H1 (cell line): Measurements from ENCODE around the gene BRPF3. TPM values are rescaled to one million over a fixed set of nuclear protein-coding genes. Genes with fewer than 3 reads are reported as not detected.

Experiments used
- CTCF ChIA-PET: fragments of 300-600 bp; sonication (Branson Sonifier 250); formaldehyde crosslinking; loops from one replicate; lab custom pipeline; 2021; ENCODE audit not compliant: partially characterized antibody; lab: Charles Lee
- POLR2A ChIA-PET: fragments of 300-600 bp; sonication (Branson Sonifier 250); formaldehyde crosslinking; loops from one replicate; lab custom pipeline; 2021; ENCODE audit warnings: inconsistent platforms; ENCODE audit not compliant: partially characterized antibody; lab: Charles Lee
- DNase-seq, 2 experiments: peaks; one replicate each; pipeline versions ENCODE4 v3.0.0 to v3.0.0-alpha.2; 2010 to 2022; ENCODE audit warnings: low spot score in 2 of 2, low read depth in 1 of 2, mixed read lengths in 1 of 2
- FAIRE-seq: peaks from 2 replicates; lab custom pipeline; 2011; peaks lifted over from hg19 to GRCh38; lab: Jason Lieb, UNC
- H2AFZ ChIP-seq: 2 replicates; pipeline ENCODE4 v1.8.1; 2012; ENCODE audit warnings: low read length, inconsistent platforms
- H2AK5ac ChIP-seq: 2 replicates; pipeline ENCODE4 v1.6.1; 2013; ENCODE audit warnings: low read depth, low read length
- H2BK120ac ChIP-seq: replicated peaks from 2 replicates; pipeline ENCODE3; 2013; ENCODE audit warnings: low read depth, low read length, inconsistent platforms
- H2BK12ac ChIP-seq: 2 replicates; pipeline ENCODE4 v1.6.1; 2013; ENCODE audit warnings: low read depth, low read length
- H2BK15ac ChIP-seq: 2 replicates; pipeline ENCODE4 v1.6.1; 2013; ENCODE audit warnings: low read length
- H2BK20ac ChIP-seq: 2 replicates; pipeline ENCODE4 v1.6.1; 2013; ENCODE audit warnings: low read length
- H2BK5ac ChIP-seq: 2 replicates; pipeline ENCODE4 v1.6.1; 2013; ENCODE audit warnings: low read depth, low read length
- H3K14ac ChIP-seq: 2 replicates; pipeline ENCODE4 v1.6.1; 2013; ENCODE audit warnings: inconsistent platforms; ENCODE audit not compliant: insufficient read length
- H3K18ac ChIP-seq: 2 replicates; pipeline ENCODE4 v1.6.1; 2013; ENCODE audit warnings: low read length; ENCODE audit errors: extremely low read depth
- H3K23ac ChIP-seq: 2 replicates; pipeline ENCODE4 v1.6.1; 2013; ENCODE audit warnings: inconsistent platforms; ENCODE audit not compliant: insufficient read length
- H3K23me2 ChIP-seq: 2 replicates; pipeline ENCODE4 v1.6.1; 2013; ENCODE audit warnings: low read depth, low read length
- H3K27ac ChIP-seq: 2 replicates; pipeline ENCODE4 v1.6.1; 2011; ENCODE audit warnings: low read depth, low read length, inconsistent platforms
- H3K27me3 ChIP-seq, 4 experiments: replicated peaks in 1 of 4; 1 replicate in 1 of 4; 2 replicates in 3 of 4; pipeline versions ENCODE4 v1.6.1 to v1.8.1; 2011 to 2013; ENCODE audit warnings: low read length in 3 of 4, mild to moderate bottlenecking in 3 of 4, inconsistent platforms in 2 of 4, mixed read lengths in 2 of 4, moderate library complexity in 1 of 4; ENCODE audit not compliant: control insufficient read depth in 3 of 4, insufficient read depth in 3 of 4; ENCODE audit errors: extremely low read depth in 1 of 4
- H3K36me3 ChIP-seq, 4 experiments: 2 replicates each; pipeline versions ENCODE4 v1.6.1 to v1.8.1; 2011 to 2013; ENCODE audit warnings: mild to moderate bottlenecking in 4 of 4, low read length in 3 of 4, moderate library complexity in 2 of 4, control low read depth in 1 of 4, inconsistent platforms in 1 of 4; ENCODE audit not compliant: insufficient read depth in 4 of 4, control insufficient read depth in 2 of 4
- H3K4ac ChIP-seq: replicated peaks from 2 replicates; pipeline ENCODE3; 2013; ENCODE audit warnings: low read length, low read depth, mixed read lengths, inconsistent platforms; ENCODE audit not compliant: insufficient read length
- H3K4me1 ChIP-seq, 4 experiments: replicated peaks in 1 of 4; 1 replicate in 1 of 4; 2 replicates in 3 of 4; pipeline versions ENCODE4 v1.6.1 to v1.8.1; 2011 to 2013; ENCODE audit warnings: low read length in 3 of 4, inconsistent platforms in 2 of 4, mixed read lengths in 1 of 4; ENCODE audit not compliant: insufficient read depth in 4 of 4, control insufficient read depth in 3 of 4
- H3K4me2 ChIP-seq, 2 experiments: 2 replicates each; pipeline versions ENCODE4 v1.6.1 to v1.8.1; 2011 to 2013; ENCODE audit warnings: low read depth in 2 of 2, low read length in 2 of 2, control low read depth in 1 of 2, inconsistent platforms in 1 of 2, mild to moderate bottlenecking in 1 of 2; ENCODE audit not compliant: insufficient read depth in 1 of 2
- H3K4me3 ChIP-seq, 4 experiments: fragments of 200-600, 300-600 bp in 1 of 4; sonication (generic), shearing (Covaris generic), sonication (Bioruptor Twin) in 1 of 4; 2 replicates each; pipeline versions ENCODE4 v1.5.1 to v1.8.1; 2011 to 2016; ENCODE audit warnings: low read length in 4 of 4, low read depth in 3 of 4, control low read depth in 2 of 4, inconsistent platforms in 2 of 4, mild to moderate bottlenecking in 2 of 4, mixed read lengths in 1 of 4, moderate library complexity in 1 of 4; ENCODE audit not compliant: insufficient read depth in 2 of 4; ENCODE audit errors: extremely low read depth in 1 of 4
- H3K56ac ChIP-seq: replicated peaks from 2 replicates; pipeline ENCODE3; 2013; ENCODE audit warnings: low read depth, mild to moderate bottlenecking, mixed read lengths, low read length, inconsistent platforms; ENCODE audit not compliant: insufficient read length
- H3K79me1 ChIP-seq: 2 replicates; pipeline ENCODE4 v1.6.1; 2013; ENCODE audit warnings: low read depth, low read length, control low read depth
- H3K79me2 ChIP-seq, 2 experiments: 2 replicates each; pipeline versions ENCODE4 v1.6.1 to v1.8.1; 2012 to 2013; ENCODE audit warnings: low read length in 2 of 2, mild to moderate bottlenecking in 2 of 2, inconsistent platforms in 1 of 2; ENCODE audit not compliant: insufficient read depth in 2 of 2, control insufficient read depth in 1 of 2
- H3K9ac ChIP-seq, 4 experiments: replicated peaks in 1 of 4; 1 replicate in 1 of 4; 2 replicates in 3 of 4; pipeline versions ENCODE4 v1.6.1 to v1.8.1; 2011 to 2013; ENCODE audit warnings: low read depth in 3 of 4, low read length in 3 of 4, control low read depth in 2 of 4, mild to moderate bottlenecking in 2 of 4, moderate library complexity in 2 of 4, inconsistent platforms in 1 of 4; ENCODE audit errors: extremely low read depth in 1 of 4
- H3K9me3 ChIP-seq, 2 experiments: 2 replicates each; pipeline versions ENCODE4 v1.6.1 to v1.8.1; 2012 to 2013; ENCODE audit warnings: mild to moderate bottlenecking in 2 of 2, moderate library complexity in 2 of 2, control low read depth in 1 of 2, inconsistent platforms in 1 of 2, low read depth in 1 of 2, low read length in 1 of 2, mixed read lengths in 1 of 2; ENCODE audit not compliant: insufficient read depth in 2 of 2
- H4K20me1 ChIP-seq, 2 experiments: replicated peaks in 1 of 2; 2 replicates each; pipeline versions ENCODE3 to v1.8.1; 2011 to 2013; ENCODE audit warnings: inconsistent platforms in 2 of 2, low read length in 2 of 2, mild to moderate bottlenecking in 1 of 2; ENCODE audit not compliant: insufficient read depth in 2 of 2, control insufficient read depth in 1 of 2
- H4K5ac ChIP-seq: 2 replicates; pipeline ENCODE4 v1.6.1; 2013; ENCODE audit warnings: low read length, low read depth, mixed read lengths, inconsistent platforms; ENCODE audit not compliant: insufficient read length
- H4K8ac ChIP-seq: 2 replicates; pipeline ENCODE4 v1.8.0; 2013; ENCODE audit warnings: mild to moderate bottlenecking, moderate library complexity, low read length, inconsistent platforms; ENCODE audit not compliant: insufficient read depth; ENCODE audit errors: extremely low read depth
- H4K91ac ChIP-seq: replicated peaks from 2 replicates; pipeline ENCODE3; 2013; ENCODE audit warnings: low read length, mixed read lengths, inconsistent platforms; ENCODE audit not compliant: insufficient read length
- WGBS, 2 experiments: shearing (Covaris generic) in 1 of 2; methylation state at CpG; one replicate each; pipeline versions ENCODE4 v1.1.6 to v1.1.7; 2013 to 2015; ENCODE audit warnings: low lambda C conversion rate in 2 of 2, mixed read lengths in 2 of 2, inconsistent platforms in 1 of 2, low coverage in 1 of 2, missing lambda C conversion rate in 1 of 2; ENCODE audit not compliant: insufficient replicate concordance in 2 of 2, insufficient coverage in 1 of 2, insufficient read length in 1 of 2; ENCODE audit errors: extremely low coverage in 1 of 2, missing lambda C conversion rate in 1 of 2; 5-methylcytosine and 5-hydroxymethylcytosine counted together
- polyA plus RNA-seq, 7 experiments: library from polyadenylated mRNA; depleted of rRNA in 3 of 7; stranded (reverse) in 5 of 7; unstranded in 2 of 7; fragments of >200 nt in 5 of 7; fragments of 200-250 nt in 2 of 7; gene quantifications; 1 replicate in 5 of 7; 2 replicates in 1 of 7; 4 replicates in 1 of 7; pipeline versions ENCODE4 v1.2.1 to v1.2.3, GENCODE V29; 2011 to 2013; ENCODE audit warnings: missing spikeins in 2 of 7, mixed read lengths in 2 of 7
- total RNA-seq: library from RNA; stranded (reverse); fragmentation: NEBNext Ultra II Directional; extraction: Animal tissue kit (Norgen Biotek cat#: 25700); gene quantifications from 2 replicates; pipeline ENCODE4 v1.2.1, GENCODE V29; 2021

Gene BRPF3
- total and polyA plus RNA-seq, 2 of the 8 experiments (the other 6 are each of a cell fraction or from before 2014, with no cell fraction given): 26.0 to 37.5 TPM

DNA sequence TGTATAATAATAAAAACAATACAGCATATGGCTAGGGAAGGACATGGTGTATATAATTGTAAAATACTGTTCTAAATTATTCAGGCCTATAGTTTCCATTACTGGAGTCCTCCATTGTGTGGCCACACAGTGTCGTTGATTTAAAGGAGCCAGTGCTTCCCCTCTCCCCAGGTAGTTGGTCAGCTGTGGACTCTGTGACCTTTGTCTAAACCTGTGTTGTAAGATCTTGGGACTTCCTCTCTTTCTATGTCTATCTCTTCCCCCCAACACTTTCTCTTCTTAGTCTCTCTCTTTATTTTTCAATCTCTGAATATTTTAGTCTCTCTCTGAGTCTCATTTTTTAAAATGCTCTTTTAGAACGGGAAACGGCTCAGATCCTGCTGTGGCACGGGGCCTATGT lies 35.6 kb downstream of the BRPF3 start:
- CTCF ChIA-PET: no interaction called here

More for the DNA sequence above, 35.6 kb downstream of the BRPF3 start:
- H3K4me3 ChIP-seq: no peak overlapping the region
- 90% methylated on average over 4 of the region's 4 CpGs; no CpG with 5 or more reads in 1 of the 2 experiments for WGBS, 2 experiments
- H4K20me1 ChIP-seq: no peaks in the 10 kb centered on the region
- no peak overlapping the region for H3K9ac ChIP-seq
- FAIRE-seq (no peak), DNase-seq (no peak)
- no peak overlapping the region for H4K91ac ChIP-seq
- H3K56ac ChIP-seq: no peak overlapping the region
- no peak overlapping the region for H2BK120ac ChIP-seq
- no peaks in the 10 kb centered on the region for H3K9me3 ChIP-seq
- no peak overlapping the region for H4K5ac ChIP-seq
- no peak overlapping the region for H2BK5ac ChIP-seq
- H3K27me3 ChIP-seq: no peaks in the 10 kb centered on the region
- H3K4me1 ChIP-seq: no peaks in the 10 kb centered on the region; a peak in 1 of 7 replicates
- no peak overlapping the region for H2AK5ac ChIP-seq
- H3K23ac ChIP-seq: no peak overlapping the region
- H3K14ac ChIP-seq: no peak overlapping the region
- no peak overlapping the region for H2BK12ac ChIP-seq
- H3K23me2 ChIP-seq: no peaks in the 10 kb centered on the region
- H3K18ac ChIP-seq: no peak overlapping the region
- no peak overlapping the region for H2BK20ac ChIP-seq
- no peak overlapping the region for H2AFZ ChIP-seq
- H3K27ac ChIP-seq: no peak overlapping the region
- POLR2A ChIA-PET: interaction anchor here (1.0 kb wide), 1 partner anchor 44 kb away, joined by 3 read pairs; no protein-coding TSS in a partner anchor
- H3K4me2 ChIP-seq: no peak overlapping the region
- no peaks in the 10 kb centered on the region for H3K79me2 ChIP-seq
- H3K4ac ChIP-seq: no peak overlapping the region
- H2BK15ac ChIP-seq: no peak overlapping the region
- H4K8ac ChIP-seq: no peak overlapping the region
- H3K36me3 ChIP-seq: peaks cover 7 to 29% (median 18%) of the 10 kb centered on the region in 4 experiments; a peak in 6 of 8 replicates
- H3K79me1 ChIP-seq: no peaks in the 10 kb centered on the region
